DND-41 (cell line): ENCODE data around the gene IFFO2.

Experiments used
- CTCF ChIP-seq: IDR thresholded peaks from 2 replicates; pipeline ENCODE4 v1.5.1; 2012; ENCODE audit warnings: borderline replicate concordance, low read length, moderate library complexity, mild to moderate bottlenecking; ENCODE audit not compliant: poor library complexity, severe bottlenecking; ENCODE audit errors: extremely low read depth
- EZH2 ChIP-seq: IDR thresholded peaks from 3 replicates; pipeline ENCODE4 v1.6.1; 2012; ENCODE audit warnings: borderline replicate concordance, low read depth, mild to moderate bottlenecking, moderate library complexity, low read length, inconsistent platforms; ENCODE audit not compliant: severe bottlenecking

- TF ChIP-seq CTCF (no peak), EZH2 (no peak)
These were observed 24.8 kb upstream of the IFFO2 start for GRCh38 chr1:18981242-18981641.
